IPS DF 4.7 (cell line): Measurements from ENCODE around the gene URB1.
A peak's percentile ranks its signal among the peaks of the same experiment; 100 is the strongest.
"Not testable (repeated sequence)": the region's sequence is repeated elsewhere in the genome, so short reads cannot be mapped to it uniquely, and the experiment has no call there.

Experiments
- DNase-seq: peaks from one replicate; pipeline ENCODE4 v3.0.0-alpha.2; 2013; ENCODE audit warnings: low spot score; ENCODE audit errors: extremely low read depth

URB1 gene

GRCh38 chr21:32321480-32321879 lies 71.3 kb downstream of the URB1 start:
- no peak for DNase-seq

DNA sequence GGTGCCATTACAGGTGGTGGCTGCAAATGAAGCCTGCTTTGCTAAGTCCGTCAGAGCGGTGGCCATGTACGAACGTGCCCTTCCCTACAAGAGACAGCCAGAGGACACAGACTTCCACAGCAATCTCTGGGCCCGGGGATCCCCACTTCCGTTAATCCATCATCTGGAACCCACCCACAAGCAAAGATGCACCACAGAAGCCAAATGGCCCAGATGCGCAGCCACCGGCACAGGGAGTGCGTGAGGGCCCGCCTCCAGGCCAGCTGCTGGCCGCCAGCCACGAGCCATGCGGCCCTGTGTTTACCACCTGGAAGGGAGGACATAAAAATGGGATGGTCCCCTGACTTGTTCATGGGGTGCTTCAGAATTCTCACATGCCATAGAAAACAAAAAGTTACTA lies 72.1 kb downstream of the URB1 start:
- no peak for DNase-seq

GRCh38 chr21:32320059-32320458 lies 72.8 kb downstream of the URB1 start:
- DNase-seq = no peak

DNA sequence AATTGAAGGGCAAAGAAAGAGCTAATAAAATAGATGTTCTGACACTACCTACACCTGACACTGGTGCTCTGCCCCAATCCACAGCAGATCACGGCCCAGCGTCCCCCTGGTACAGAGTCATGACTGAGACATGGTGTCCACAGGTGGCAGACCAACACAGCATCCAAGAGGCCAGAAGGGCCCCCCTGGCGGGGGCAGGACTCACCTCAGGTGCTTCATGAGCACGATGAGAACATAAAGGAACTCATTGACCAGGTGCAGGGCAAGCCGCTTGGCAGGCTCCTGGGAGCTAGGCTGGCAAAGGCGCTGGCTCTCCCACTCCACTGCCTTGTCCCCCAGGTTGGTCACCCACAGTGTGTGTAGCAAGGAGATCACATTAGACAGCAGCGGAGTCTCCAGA lies 73.8 kb downstream of the URB1 start:
- no peak for DNase-seq

GRCh38 chr21:32317726-32318125 lies 75.1 kb downstream of the URB1 start:
- no peak for DNase-seq

GRCh38 chr21:32316361-32317215 lies 76.2 kb downstream of the URB1 start:
- DNase-seq = no peak

- DNase-seq = no peak
Measured at GRCh38 chr21:32315511-32316281, 77.1 kb downstream of the URB1 start.

DNA sequence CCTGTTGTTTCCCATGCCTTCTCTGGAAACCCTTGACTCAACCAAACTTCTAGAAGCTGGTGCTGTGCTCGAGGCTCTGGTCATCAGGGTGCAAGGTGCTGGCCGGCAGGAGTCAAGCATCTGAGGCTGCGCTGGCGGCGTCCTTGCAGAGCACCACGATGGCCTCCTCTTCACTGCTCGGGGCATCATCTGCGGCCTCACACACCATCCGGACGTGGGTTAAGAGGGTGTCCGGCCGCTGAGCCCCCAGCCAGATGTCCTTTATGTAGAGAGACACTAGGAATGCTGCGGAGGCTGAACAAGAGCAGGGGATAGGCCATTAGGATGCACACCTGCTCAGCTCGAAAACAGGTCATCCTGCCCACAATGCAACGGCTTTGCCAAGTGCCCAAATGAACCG lies 78.0 kb downstream of the URB1 start:
- DNase-seq = no peak

DNA sequence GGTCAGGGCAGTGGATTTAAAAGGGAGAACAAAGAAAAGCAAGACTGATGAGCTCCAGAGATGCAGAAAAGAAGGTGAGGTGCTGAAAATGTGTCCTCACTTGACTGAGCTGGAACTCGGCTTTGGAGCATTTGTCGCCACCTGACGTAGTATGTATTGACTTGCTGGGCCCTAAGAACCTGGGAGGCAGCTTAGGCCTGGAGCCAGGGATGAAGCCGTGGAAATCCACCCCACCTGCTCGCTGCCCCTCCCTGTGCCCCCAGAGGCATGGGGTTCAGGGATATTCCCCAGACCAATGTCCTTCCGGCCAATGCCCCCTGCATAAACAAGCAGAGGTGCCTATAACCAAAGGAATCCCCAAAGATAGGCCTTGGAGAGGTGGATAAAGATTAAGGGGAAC lies 79.8 kb downstream of the URB1 start:
- DNase-seq = no peak

GRCh38 chr21:32312326-32312725 lies 80.5 kb downstream of the URB1 start:
- DNase-seq = no peak

DNA sequence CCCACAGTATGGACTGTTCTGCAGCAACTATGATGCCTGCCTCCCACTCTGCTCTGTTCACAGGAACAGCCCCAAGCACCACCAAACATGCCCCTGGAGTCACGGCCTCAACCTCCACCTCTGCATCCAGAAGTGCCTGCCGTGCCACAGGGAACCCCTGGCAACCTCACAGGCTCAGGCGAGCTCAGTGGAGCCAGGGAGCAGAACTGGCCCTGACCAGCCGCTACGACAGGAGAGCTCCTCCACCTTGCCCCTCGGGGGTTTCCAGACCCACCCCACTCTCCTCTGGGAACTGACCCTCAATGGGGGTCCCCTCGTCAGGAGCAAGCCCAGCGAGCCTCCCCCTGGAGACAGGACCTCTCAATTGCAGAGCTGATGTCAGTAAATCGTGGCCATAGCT lies 81.2 kb downstream of the URB1 start:
- no peak for DNase-seq

DNA sequence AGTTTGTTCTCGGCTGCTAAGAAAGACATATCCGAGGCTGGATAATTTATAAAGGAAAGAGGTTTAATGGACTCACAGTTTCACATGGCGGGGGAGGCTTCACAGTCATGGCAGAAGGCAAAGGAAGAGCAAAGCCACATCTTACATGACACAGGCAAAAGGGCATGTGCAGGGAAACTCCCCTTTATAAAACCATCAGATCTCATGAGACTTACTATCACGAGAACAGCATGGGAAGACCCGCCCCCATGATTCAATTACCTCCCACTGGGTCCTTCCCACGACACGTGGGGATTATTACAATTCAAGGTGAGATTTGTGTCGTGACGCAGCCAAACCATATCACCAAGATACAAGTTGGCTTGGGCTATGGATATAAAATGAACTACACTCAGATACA lies 81.8 kb downstream of the URB1 start:
- not testable (repeated sequence) for DNase-seq

DNA sequence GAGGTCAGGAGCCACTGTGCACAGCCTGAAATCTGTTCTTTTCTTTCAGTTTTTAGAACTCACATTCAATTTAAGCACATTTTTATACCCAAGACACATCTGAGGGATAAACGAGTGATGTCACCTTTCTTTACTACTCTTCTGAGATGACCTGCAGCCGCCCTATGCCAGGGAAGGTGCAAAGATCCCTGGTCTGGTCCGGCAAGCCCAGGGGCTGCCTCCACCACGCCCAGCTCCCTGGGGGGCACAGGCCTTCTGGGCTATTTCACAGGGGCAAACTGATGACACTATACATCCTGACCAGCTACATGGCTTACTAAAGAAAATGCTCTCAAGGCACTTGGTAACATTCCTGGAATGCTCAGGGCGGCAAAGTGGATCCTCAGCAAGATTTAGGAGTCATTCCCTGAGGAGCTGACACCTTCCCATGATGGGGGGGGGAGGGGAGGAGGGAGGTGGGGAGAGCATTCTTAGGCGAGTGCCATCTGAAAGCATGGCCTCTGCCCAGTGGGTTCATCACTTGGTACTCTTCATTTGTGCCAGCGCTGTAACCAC lies 82.8 kb downstream of the URB1 start:
- no peak for DNase-seq

DNA sequence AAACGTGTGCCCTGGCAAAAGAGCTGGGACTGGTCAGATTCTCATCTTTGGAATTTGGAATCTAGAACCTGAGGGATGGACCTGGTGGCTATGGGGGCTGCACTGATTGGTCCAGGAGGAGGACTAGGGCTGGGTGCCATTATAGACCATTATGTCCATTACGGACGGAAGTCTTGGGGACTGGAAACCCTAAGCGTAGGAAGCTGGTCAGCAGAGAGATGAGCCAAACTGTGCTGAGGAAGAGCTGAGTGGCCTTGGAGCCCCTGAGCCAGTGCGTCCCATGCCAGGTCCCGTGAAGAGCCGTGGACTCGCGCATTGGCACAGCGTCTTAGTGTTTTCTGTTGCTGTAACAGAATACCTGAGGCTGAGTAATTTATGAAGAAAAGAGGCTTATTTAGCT lies 84.1 kb downstream of the URB1 start:
- no peak for DNase-seq

- no peak for DNase-seq
Measured at GRCh38 chr21:32307706-32308105, 85.1 kb downstream of the URB1 start.

DNA sequence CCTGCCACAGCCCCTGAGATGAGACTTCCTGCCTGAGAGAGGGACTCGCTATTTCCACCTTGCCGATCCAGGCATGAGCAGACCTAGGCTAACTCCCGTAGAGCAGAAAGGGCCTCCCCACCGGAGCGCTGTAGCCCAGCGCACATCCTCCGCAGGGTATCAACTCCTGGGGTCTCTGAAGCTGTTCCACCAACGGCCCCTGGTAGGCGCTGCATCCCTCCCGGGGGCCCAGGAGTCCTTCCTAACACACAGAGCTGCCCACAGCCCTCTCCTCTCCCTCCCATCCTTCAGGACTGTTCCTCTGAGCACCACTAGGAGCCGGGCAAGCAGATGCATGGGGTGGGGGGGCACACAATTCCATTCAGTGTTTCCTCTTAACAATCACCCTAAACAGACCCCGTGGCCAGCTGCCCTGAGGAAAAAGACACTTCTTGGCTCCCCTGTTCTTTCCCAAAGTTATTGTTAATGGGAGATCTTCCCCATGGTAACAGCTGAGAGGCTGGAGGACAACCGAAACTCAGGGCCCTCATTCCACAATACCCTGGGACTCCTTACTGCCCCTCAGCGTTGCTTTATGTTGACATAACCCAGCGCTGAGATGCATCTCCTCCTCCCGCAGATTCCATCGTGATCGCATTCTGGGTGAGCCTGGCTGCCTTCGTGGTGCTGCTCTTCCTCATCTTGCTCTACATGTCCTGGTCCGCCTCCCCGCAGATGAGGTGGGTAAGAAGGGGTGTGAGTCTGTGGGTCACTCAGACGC lies 86.6 kb downstream of the URB1 start:
- peak; percentile 60 for DNase-seq

DNA sequence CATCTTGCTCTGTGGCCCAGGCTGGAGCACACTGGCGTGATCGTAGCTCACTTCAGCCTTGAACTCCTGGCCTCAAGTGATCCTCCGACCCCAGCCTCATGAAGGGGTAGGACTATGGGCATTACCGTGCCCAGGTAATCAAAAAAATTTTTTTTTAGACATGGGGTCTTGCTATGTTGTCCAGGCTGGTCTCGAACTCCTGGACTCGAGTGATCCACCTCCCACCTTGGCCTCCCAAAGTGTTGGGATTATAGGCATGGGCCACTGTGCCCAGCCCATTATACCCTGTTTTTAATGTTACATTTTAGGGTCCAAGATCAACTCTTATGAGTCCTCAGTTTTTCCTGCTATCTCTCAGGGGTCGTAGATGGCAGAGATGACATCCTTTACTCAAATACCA lies 87.8 kb downstream of the URB1 start:
- no peak for DNase-seq

GRCh38 chr21:32303385-32303784 lies 89.4 kb downstream of the URB1 start:
- DNase-seq = no peak

- no peak for DNase-seq
Measured at GRCh38 chr21:32302560-32302959, 90.3 kb downstream of the URB1 start.

GRCh38 chr21:32301596-32301995 lies 91.2 kb downstream of the URB1 start:
- no peak for DNase-seq

GRCh38 chr21:32300117-32300681 lies 92.6 kb downstream of the URB1 start:
- DNase-seq = no peak
